Sigmoid colon (tissue), 4 donors: ENCODE measurements around the gene KIR2DL3.
"Not testable (repeated sequence)": the region's sequence is repeated elsewhere in the genome, so short reads cannot be mapped to it uniquely, and the experiment has no call there.

ENCODE experiments used
- CTCF ChIP-seq, 4 experiments: fragments of 450-650 bp in 3 of 4; fragments of 200-600 bp in 1 of 4; IDR thresholded peaks; one replicate each; pipeline ENCODE4 v1.5.1; 2016 to 2019; ENCODE audit warnings: antibody characterized with exemption in 4 of 4, mild to moderate bottlenecking in 3 of 4, moderate library complexity in 2 of 4
- EP300 ChIP-seq, 4 donors: sonication (generic); formaldehyde crosslinking; IDR thresholded peaks; one replicate each; pipeline ENCODE4 v1.6.1; 2017; ENCODE audit warnings: antibody characterized with exemption in 4 of 4
- POLR2A ChIP-seq, 2 donors: fragments of 450-650 bp; IDR thresholded peaks; one replicate each; pipeline ENCODE4 v1.6.1; 2016; ENCODE audit warnings: antibody characterized with exemption in 2 of 2, mild to moderate bottlenecking in 2 of 2, moderate library complexity in 2 of 2

DNA sequence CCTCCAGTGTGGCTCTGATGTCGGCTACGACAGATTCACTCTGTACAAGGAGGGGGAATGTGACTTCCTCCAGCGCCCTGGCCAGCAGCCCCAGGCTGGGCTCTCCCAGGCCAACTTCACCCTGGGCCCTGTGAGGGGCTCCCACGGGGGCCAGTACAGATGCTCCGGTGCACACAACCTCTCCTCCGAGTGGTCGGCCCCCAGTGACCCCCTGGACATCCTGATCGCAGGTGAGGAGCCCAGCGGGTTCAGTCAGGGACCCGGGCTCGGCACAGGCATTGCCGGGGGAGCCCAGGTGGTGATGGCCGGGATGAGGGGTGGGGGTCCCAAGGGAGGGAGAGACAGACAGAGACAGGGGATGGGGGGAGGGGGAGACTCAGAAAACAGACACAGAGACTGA lies 40.6 kb upstream of the KIR2DL3 start:
- not testable (repeated sequence) for TF ChIP-seq POLR2A, CTCF, EP300 (IDR thresholded peaks at IDR 0.05)
